ENCODE measurements around the gene MS4A14. TPM values are rescaled to one million over a fixed set of nuclear protein-coding genes. Genes with fewer than 3 reads are reported as not detected.
"Not testable (repeated sequence)": the region's sequence is repeated elsewhere in the genome, so short reads cannot be mapped to it uniquely, and the experiment has no call there.

Gene MS4A14
- total RNA-seq, 1 donor from 2014 or later, result not detected

DNA sequence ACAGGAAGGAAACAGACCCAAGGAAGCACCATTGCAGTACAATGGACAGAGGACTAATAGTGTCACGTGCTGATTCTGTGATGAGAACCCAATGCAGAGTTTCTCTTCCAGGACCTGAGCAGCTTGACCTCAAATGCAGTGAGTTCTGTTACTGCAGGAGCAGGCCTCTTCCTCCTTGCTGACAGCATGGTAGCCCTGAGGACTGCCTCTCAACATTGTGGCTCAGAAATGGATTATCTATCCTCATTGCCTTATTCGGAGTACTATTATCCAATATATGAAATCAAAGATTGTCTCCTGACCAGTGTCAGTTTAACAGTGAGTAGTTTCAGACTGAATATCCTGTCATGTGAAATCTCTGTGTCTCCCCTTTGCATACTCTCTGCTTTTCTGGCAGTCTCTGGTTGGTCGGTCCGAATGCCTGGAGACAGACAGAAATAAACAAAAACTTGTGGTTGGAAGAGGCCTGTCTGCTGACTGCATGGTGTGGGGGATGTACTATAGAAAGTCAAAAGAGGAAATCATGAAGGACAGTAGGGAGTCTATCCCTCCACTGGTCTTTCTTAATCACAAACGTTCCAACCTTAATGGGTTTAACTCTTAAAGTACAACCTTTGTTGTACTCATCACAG, 6.9 kb upstream of the MS4A14 start:
- DNase-seq (ENCODE audit: low read depth in 2 of 2), result no peak

DNA sequence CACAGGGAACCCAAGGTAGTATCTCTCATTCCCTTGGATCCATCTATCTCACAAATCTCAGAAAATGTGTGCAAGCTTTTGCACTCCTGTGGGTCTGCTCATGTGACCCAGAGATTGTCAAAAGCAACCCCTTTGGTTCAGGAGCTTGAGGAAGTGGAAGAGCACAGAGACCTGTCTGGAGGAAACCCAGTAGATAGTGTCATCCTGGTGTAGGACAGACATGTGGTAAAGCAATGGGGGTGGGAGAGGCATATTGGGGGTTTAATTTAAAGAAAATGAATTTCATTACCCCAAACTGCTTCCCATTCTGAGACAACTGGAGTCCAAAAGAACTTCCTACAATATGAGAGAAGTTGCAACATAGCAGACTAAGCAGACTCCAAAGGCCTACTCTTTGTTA, 5.8 kb upstream of the MS4A14 start:
- no peak for DNase-seq (ENCODE audit: low read depth in 2 of 2)

DNA sequence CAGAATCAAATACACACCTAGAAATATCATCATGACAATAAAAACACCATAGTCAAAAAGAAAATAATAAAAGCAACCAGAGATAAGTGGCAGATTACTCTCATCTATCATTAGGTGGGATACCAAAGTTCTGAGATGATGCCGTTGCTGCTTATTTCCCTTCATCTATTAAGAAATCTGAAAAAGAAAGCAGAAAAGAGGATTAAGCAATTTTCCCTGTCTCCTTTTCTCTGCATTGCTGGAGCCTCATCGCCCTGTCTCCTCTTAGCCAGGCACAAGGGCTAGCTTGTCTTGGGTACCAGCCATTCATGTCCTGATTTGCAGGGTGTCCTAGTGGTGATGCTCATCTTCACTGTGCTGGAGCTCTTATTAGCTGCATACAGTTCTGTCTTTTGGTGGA, 3.9 kb upstream of the MS4A14 start:
- DNase-seq (ENCODE audit: low read depth in 2 of 2), result no peak

DNA sequence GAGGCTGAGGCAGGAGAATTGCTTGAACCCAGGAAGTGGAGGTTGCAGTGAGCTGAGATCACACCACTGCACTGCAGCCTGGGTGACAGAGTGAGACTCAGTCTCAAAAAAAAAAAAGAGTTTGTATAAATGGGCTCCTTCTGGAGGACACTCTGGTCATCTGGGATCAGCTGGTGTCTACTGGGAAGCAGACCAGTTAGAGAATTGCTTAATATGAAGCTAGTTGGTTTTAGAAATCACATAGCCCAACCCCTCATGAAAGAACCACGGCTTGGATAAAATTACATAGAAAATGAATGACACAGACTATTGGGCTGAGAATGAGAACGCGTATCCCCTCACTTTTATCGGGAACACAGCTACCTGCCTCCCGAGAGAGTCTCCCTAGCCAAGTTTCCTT, 3.2 kb upstream of the MS4A14 start:
- no peak for DNase-seq (ENCODE audit: low read depth in 2 of 2)

- no peak for DNase-seq (ENCODE audit: low read depth in 2 of 2)
Measured at GRCh38 chr11:60394666-60395380, 1.4 kb upstream of the MS4A14 start.

DNA sequence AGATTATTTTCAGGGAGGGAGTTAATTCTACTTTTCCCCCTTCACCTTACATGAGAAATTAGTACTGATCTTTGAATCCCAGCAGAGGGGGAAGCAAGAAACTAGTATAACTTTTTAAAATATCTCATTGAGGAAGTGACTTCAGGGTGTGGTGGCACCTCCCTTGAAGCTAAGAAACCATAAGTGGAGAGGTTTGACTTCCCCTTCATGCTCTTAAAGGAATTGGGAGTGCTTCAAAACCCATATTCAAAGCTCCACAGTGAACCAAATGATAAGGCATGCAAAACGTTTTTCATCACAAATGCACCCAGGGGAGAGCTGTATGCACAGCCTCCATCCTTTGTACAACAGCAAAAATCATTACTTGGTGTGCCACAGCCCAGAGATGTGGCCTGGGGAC, 540 bp downstream of the MS4A14 start:
- no peak for DNase-seq (ENCODE audit: low read depth in 2 of 2)

DNA sequence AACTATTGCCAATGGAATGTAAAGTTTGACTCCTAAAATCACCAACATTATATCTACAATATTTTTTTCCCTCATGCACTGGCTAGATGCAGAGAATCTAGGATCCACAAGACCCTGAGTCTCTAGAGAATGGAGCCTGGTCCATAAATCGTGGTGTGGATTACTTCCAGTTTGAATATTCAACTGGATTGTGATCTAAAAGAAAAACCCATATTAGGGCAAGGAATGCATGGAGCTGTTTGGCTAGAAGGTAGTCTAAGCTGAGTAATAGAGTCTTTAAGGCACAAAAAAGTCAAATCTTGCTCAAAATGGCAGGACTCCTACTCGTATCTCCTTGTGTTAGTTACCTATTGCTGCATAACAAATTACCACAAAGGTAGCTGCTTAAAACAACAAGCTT, 23.8 kb downstream of the MS4A14 start:
- no peak for DNase-seq (ENCODE audit: low read depth in 2 of 2)

DNA sequence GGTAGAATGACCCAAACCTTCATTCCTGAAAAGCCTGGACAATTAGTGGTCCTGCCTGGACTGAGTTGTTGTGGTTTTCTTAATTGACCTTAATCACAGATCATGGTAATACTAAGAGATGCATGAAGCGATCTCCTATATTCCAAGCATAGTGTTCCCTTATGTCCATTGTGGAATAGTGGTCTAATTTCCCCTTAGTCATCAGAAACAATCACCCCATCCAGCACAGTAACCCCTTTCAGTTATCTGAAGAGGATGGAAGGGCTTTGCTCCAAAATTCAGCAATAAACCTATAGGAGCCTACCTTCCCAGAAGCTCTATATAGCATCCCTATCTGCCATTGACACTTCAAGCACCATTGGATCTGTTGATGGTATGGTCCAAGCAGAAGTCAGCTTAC, 26.4 kb downstream of the MS4A14 start:
- no peak for DNase-seq (ENCODE audit: low read depth in 2 of 2)

DNA sequence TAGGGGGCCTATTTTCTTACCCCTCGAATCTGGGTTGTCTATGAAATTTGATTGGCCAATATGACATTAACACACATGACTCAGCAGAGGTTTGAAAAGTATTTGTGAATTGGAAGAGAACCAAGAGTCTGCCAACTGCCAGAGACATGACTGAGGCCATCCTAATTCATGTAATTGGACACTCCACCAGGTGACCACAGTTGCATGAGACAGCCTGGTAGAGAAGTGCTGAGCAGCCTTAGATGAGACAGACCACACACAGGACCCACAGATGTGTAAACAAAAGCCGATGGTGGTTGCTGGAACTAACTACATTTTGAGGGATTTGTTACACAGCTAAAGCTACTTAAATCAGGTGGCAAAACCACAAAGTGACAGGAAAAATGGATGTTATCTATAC, 32.3 kb downstream of the MS4A14 start:
- no peak for DNase-seq (ENCODE audit: low read depth in 2 of 2)

GRCh38 chr11:60429272-60429671, 33.0 kb downstream of the MS4A14 start, which contains the start of gene MS4A5:
MS4A5 (plus strand) TSS chr11:60429572; CDS start chr11:60429675, 103 bp downstream.
- no peak for DNase-seq (ENCODE audit: low read depth in 2 of 2)

DNA sequence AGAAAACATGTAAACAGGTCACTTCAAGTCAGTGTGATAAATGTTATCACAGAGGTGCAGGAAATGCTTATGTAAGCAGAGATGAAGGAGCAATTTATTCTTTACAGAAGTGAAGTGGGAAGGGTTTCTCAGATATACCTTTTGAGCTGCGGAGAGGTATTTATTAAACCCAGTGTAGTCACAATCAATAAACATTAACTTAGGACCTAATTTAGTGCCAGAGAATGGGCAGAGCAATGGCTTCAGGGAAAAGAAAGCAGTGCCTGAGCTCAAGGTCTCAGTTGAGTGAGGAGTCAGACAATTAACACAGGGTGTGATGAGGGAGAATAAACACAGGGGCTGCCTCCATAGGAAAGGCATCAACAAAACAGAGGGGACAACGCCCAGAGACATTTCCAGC, 35.0 kb downstream of the MS4A14 start:
- no peak for DNase-seq (ENCODE audit: low read depth in 2 of 2)

GRCh38 chr11:60433401-60433800, 37.1 kb downstream of the MS4A14 start:
- DNase-seq (ENCODE audit: low read depth in 2 of 2), result no peak

GRCh38 chr11:60447070-60447469, 50.8 kb downstream of the MS4A14 start:
- DNase-seq (ENCODE audit: low read depth in 2 of 2), result no peak

GRCh38 chr11:60447846-60448245, 51.6 kb downstream of the MS4A14 start:
- DNase-seq (ENCODE audit: low read depth in 2 of 2), result no peak

- not testable (repeated sequence) for DNase-seq (ENCODE audit: low read depth in 2 of 2)
Measured at GRCh38 chr11:60451185-60451584, 54.9 kb downstream of the MS4A14 start.

DNA sequence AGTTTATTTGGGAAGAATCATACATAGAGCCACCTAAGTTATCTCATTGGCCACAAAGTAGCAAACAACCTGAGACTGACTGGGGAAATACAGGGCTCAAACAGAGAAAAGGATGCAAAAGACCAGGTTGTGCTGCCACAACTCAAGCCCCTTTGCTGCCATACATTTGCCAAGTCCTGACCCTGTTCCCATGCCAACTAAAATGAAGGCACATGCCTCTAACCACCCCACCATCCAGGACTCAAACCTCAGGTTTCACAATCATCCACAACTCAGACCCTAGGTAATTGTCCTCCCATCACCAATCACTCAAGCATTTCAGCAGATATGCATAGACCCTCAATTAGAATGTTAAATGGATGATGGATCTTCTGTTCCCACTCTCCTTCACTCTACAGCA, 58.0 kb downstream of the MS4A14 start:
- no peak for DNase-seq (ENCODE audit: low read depth in 2 of 2)

DNA sequence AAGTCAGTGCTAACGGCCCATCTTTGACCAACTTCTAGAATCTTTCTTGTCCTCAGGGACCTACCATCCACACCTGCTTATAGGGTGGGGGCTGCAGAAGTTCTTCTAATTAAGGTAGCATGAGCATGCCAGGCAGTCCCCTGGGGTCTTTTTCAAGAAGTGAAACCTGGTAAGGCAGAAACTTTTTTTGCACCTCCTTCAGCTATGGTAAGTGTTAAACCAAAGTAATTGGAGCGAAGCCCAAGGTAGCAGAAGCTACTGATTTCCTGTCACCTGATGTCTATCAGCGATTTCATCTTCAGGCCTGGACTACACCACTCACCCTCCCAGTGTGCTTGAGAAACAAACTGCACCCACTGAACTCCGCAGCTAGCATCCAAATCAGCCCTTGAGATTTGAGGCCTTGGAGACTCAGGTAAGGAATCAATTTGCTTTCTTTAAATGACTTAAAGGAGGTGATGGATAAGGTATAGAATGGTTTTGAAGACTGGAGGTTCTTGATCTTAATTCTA, 59.3 kb downstream of the MS4A14 start, which contains the start of gene MS4A1:
Gene MS4A1, plus strand, starts transcription at position 317 of the 512 bp plus-strand sequence. CDS start 6,528 bp downstream, outside the sequence.
- no peak for DNase-seq (ENCODE audit: low read depth in 2 of 2)

DNA sequence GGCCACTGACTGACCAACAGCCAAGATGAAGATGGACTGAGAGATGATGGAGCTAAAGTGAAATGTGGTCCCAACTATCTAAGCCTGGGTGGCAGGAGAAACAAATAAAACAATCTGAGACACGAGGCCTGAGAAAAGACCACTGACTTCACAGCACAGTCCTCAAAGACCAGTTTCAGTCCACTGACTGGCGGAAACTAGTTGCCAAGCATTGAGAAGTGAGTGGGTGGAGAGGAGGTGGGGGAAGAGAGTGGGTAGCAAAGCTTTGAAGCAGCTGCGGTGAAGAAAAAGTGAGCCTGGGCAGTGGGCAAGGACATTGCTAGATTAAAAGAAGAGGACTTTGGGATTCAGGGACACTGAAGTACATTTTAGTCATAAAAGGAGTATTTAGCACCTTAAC, 61.3 kb downstream of the MS4A14 start:
- DNase-seq (ENCODE audit: low read depth in 2 of 2), result no peak

DNA sequence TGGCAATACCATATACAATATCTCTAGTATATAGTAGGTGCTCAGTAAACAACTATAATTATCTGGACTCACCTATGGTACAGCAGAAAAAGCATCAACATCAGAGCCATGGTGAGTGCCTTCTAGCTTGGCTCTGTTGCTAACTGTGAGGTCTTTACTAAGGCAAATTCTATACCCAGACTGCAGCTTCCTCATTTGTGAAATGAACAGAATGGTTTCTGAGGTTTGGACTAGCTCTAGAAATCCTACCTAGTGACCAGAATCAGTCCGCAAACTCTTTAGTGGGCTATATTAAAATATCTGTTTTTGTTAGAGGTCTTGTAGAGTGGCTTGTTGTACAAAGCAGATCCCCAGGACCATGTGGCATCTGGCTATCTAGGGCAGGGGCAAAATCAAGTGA, 63.1 kb downstream of the MS4A14 start:
- no peak for DNase-seq (ENCODE audit: low read depth in 2 of 2)
